Prostate gland (tissue), 2 donors: ENCODE data around the gene CLDN22.

Source experiments
- CTCF ChIP-seq, 4 experiments: fragments of 200-600 bp in 2 of 4; fragments of 450-650 bp in 2 of 4; sonication (generic) in 2 of 4; IDR thresholded peaks; 1 replicate in 3 of 4; 2 replicates in 1 of 4; pipeline ENCODE4 v1.5.1; 2016 to 2019; ENCODE audit warnings: antibody characterized with exemption in 4 of 4, mild to moderate bottlenecking in 2 of 4, moderate library complexity in 2 of 4
- POLR2A ChIP-seq: fragments of 450-650 bp; IDR thresholded peaks from one replicate; pipeline ENCODE4 v1.6.1; 2016; ENCODE audit warnings: antibody characterized with exemption, mild to moderate bottlenecking

- no peak for TF ChIP-seq POLR2A
- no peak for TF ChIP-seq CTCF (IDR thresholded peaks at IDR 0.05)
Observed at GRCh38 chr4:183291070-183291469, 29.0 kb downstream of the CLDN22 start.
